Glomerular visceral epithelial cell (primary cell): ENCODE measurements around the gene MYBPHL.
"Not testable (repeated sequence)": the region's sequence is repeated elsewhere in the genome, so short reads cannot be mapped to it uniquely, and the experiment has no call there.

ENCODE experiments used
- DNase-seq: peaks from one replicate; pipeline ENCODE4 v3.0.0-alpha.2; 2016; ENCODE audit errors: extremely low spot score

MYBPHL gene

DNA sequence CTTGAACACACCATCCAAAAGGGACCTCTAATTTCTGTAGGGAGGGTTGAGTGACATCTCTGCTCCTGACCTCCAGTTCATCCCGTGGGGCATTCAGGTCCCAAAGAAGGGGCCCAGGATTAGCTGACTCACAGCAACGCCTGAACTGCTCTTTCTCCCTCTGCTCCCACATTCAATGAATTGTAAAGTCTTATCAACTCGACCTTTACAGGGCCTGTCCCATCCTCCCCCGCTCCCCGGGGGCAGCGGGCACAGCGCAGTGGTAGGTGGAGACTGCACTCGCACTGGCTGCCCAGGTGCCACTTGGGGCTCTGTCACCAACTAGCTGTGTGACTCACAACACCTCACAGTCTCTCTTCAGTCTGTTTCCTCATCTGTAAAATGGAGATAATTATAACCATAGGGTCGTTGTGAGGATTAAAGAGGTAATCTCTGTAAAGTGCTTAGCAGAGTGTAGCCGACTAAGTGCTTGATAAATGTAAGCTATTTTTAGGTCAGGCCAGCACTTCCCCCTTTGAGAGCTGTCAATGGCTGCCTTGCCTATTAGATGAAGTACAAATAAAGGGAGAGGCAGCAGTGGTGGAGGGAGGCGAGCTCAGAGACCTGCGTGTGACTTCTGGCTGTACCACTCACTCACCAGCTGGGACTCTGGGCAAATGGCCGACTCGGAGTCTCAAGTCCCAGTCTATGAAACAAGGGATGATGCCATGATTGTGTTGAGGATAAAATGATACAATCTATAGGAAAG is 637 bp upstream of the MYBPHL start:
- DNase-seq = no peak

GRCh38 chr1:109305991-109306390 is 820 bp downstream of the MYBPHL start:
- not testable (repeated sequence) for DNase-seq

DNA sequence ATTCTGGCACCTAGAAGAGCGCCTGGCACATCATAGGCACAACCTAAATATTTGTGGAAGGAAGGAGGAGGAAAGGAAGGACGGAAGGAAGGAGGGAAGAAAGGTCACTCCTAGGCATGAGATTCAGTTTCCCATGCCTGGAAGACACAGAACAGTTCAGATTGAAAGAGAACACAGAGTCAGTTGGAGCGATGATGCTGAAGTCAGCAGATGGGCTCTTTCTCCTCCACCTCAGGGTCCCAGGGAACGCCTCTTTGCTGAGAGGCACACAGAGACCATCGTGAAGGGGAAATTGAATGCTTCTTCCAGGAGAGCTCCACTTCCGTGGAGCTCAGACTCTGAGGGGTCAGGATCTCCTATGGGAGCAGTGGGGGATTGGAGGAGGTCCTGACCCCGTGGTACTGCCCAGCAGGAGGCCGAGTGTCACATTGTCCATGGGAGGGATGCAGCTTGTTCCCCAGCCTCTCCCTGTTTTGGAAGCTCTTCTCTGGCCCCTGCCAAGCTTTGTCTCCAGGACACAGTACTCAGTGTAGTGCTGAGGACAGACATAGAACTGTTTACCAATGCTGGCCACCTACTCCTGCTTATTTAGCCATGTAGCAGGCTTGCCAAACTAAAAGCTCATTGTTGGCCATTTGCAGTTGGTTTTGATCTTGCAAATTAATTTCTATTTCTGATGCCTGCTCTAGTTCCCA is 2.4 kb downstream of the MYBPHL start:
- DNase-seq = no peak

DNA sequence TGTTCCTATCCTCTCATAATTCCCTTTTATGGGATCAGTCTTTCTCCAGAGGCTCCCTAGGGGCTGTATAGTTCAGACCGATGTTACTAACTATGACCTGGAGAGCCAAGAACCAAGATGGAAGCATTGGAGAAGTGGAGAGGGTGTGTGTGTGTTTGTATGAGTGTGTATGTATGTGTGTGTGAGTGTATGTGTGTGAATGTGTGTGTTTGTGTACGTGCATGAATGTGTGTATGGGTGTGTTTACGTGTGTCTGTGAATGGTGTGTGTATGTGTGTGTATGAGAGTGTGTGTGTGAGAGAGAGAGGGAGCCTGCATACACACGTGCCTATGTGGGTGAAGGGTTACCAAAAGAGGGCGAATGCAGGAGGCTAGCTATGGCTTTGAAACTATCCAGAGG is 4.9 kb downstream of the MYBPHL start:
- no peak for DNase-seq

- DNase-seq = no peak
Observed at GRCh38 chr1:109300650-109301151, 6.1 kb downstream of the MYBPHL start.

GRCh38 chr1:109299558-109300343 is 7.1 kb downstream of the MYBPHL start:
- no peak for DNase-seq

DNA sequence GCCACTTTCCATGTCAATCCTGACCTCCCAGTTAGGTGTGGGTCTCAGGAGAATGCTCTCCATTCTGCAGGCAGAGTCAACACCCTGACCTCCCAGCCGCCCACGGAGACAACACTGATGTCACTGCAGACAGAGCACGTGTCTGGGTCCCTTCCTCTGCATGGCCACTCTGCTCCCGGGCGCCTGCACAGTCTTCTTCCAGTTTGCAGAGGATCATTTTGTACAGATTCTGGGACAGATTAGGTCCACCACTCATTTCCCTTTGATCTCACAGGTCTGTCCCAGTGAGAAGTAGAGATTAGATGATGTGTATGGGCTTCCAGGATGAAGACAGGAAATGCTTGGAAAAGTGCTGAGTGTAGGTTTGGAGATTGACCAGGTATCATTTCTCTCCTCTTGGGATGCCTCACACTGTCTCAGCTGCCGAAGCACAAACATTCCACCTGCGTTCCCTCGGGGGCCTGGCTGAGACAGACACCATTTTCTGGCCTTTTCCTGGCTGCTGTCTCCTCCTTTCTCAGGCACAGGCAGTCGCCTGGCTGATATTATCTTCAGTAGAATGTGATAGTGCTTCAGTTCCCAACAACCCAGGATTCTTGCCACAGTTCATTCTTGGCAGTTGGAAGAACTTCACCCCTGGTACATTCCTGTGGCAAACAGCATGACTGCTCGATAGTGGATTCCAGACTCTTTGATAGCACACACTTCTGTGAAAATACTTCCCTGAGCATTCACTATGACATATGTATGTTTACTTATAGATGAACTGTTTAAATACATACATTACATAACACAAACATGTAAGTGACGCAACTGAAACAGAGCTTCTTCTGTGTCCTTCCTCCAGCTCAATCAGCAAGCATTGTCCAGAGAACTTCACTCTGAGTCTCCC is 7.9 kb downstream of the MYBPHL start:
- DNase-seq = peak; percentile 68

- DNase-seq = no peak
Observed at GRCh38 chr1:109296782-109297181, 10.0 kb downstream of the MYBPHL start.

GRCh38 chr1:109295712-109296415 is 10.9 kb downstream of the MYBPHL start:
- no peak for DNase-seq

DNA sequence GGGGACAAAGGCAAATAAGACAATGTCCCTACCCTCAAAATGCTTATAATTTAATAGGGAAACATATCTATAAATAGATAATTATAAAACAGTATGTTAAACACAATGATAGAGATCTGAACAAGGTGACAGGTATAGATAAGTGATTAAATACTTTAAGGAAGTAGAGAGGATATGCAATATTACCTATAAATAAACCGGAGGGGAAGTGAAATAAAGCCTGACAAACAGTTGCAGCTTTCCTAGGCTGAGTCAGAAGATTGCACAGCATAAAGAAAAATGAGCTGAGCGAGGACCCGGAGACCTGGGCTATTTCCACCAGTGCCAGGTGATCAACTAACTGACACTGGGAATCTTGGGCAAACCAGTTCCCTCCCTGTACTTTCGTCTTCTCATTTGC is 12.3 kb downstream of the MYBPHL start:
- no peak for DNase-seq

DNA sequence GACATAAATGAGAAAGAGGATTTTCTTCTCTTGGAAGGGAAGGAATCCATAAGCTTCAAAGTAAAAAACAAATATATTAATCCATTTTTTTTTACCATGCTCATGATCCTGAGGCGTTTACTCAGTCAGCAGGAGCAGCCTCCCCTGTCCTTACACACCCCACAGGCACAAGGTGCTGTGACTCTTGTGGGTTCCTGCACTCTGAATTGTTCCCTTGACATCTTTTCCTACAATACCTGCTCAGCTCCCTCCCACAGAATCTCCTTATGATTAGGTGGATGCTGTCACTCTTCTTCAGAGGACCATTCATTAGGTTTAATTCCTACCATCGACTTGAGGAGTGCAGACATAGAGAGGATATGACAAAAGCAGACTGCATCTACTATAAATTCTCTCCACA is 13.8 kb downstream of the MYBPHL start:
- DNase-seq = no peak

DNA sequence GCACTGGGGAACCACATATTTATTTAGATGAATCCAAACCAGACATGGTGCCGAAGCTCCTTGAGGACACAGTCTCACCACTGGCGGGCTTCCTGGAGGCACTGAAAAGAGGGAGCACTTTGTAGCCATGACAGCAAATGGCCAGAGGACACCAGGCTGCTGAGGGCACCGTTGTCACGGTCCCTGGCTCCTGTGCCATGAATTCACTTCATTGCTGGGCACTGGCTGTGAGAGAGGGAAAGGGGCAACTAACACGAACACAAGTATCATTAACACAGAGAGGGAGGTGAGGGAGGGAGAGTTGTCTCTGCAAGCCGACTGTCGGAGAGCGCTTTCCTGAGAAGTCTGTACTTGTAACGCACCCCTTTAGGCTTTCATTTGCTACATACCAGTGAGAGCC is 14.4 kb downstream of the MYBPHL start:
- no peak for DNase-seq

DNA sequence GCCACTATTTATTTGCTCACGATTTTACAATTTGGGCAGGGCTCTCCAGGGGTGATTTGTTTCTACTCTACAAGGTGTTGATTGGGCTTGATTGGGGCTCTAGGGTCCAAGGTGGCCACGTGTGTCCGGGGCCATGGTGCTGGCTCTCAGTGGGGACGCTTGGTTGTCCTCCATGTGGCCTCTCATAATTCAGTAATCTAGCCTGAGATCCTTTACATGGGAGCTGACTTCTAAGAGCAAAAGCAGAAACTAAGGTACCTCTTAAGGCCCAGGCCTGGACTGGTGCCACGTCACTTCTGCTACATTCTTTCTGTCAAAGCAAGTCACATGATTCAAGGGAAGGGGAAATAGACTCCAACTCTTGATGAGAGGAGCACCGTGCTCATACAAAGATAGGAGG is 15.8 kb downstream of the MYBPHL start:
- no peak for DNase-seq

- no peak for DNase-seq
Observed at GRCh38 chr1:109290137-109290536, 16.7 kb downstream of the MYBPHL start.

DNA sequence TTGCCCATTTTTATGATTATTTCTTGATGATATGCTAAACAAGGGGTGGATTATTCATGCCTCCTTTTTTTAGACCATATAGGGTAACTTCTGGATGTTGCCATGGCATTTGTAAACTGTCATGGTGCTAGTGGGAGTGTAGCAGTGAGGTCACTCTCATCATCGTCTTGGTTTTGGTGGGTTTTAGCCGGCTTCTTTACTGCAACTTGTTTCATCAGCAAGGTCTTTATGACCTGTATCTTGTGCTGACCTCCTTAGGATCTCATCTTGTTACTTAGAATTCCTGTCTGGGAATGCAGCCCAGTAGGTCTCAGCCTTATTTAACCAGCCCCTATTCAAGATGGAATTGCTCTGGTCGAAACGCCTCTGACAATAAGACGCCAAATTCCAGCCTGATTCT is 20.0 kb downstream of the MYBPHL start:
- not testable (repeated sequence) for DNase-seq

- no peak for DNase-seq
Observed at GRCh38 chr1:109283748-109284600, 22.8 kb downstream of the MYBPHL start.

- peak; percentile 95 for DNase-seq
Observed at GRCh38 chr1:109282952-109283747, 23.7 kb downstream of the MYBPHL start, which contains the start of gene PSRC1. Gene PSRC1, minus strand, starts transcription at chr1:109283145.

DNA sequence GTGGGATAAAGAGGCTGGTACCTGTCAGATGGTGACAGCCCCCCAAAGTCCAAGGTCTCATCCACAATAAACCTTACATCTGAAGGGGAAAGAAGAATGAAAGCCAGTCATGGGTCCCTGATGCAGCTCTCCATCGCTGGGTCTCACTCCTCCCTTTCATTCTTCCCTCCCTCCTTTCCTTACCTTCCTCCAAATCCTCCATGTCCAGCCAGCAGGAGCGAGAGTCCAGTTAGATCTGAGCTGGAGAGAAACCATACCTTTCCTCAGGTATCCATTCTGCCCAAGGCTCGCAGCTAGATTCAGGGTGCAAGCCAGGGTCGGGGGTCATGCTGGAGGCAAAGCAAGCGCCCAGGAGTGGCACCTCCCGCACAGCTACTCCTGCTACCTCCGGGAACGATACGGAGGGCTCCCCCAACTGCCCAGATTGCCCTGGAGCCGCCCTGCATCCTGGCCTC is 24.3 kb downstream of the MYBPHL start:
- DNase-seq = no peak
